Stimulated activated CD4-positive, alpha-beta T cell treated with anti-CD3 and anti-CD28 coated beads, Interleukin-1b, Interleukin-23, amount 100 ng/mL, for 4 hours (primary cell): Measurements from ENCODE around the gene DSTN.

ENCODE experiments used
- DNase-seq, 2 donors: peaks; one replicate each; pipeline ENCODE4 v3.0.0-alpha.2; 2020; ENCODE audit warnings: low read depth in 2 of 2

The DSTN gene

DNA sequence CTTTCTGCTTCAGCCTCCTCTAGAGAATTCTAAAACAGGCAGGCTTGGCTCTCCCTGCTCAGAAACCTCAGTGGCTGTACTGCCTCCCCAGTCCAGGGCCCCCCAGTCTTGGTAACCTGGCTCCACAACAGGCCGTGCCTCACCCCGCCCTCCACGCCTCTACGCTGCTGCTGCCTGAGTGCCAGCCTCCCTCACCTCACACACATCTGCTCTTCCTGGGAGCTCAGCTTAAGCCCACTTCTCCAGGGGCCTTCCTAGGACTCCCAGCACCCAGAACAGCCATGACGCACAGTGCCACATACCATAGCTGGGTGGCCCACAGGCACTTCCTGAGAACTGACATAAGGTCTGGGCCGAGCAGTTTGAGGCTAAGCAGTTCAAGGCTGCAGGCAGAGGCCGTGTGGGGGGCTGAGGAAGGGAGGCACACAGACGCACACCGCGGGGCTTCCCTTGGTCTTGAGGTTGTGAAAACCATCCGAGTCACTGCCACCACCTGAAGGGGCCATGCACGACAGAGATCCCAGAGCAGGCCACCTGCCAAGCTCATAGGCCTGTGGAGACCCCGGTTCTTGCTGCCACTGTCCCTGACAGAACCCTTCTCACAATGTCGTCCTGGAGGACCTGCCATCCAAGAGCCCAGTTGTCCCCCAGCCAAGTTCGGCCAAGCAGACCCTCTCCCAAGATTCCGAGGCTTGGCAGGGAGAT lies 42.6 kb downstream of the DSTN start:
- no peak for DNase-seq

DNA sequence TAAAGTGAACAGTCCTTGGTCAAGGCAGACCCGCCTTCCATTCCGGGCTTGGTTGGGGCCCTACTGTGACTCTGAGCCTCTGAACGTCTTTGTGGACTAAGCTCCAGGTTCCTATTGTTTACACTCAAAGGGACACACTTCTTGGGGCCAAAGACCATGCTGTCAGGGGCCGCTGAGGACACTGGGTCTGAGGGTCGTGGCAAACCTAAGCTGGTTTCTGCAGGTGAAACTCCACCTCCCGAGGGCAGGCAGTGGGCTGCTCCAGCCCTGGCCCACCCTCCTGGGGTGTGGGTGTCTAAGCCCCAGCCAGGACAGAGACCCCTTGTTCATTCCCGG lies 43.1 kb downstream of the DSTN start:
- DNase-seq, result no peak

DNA sequence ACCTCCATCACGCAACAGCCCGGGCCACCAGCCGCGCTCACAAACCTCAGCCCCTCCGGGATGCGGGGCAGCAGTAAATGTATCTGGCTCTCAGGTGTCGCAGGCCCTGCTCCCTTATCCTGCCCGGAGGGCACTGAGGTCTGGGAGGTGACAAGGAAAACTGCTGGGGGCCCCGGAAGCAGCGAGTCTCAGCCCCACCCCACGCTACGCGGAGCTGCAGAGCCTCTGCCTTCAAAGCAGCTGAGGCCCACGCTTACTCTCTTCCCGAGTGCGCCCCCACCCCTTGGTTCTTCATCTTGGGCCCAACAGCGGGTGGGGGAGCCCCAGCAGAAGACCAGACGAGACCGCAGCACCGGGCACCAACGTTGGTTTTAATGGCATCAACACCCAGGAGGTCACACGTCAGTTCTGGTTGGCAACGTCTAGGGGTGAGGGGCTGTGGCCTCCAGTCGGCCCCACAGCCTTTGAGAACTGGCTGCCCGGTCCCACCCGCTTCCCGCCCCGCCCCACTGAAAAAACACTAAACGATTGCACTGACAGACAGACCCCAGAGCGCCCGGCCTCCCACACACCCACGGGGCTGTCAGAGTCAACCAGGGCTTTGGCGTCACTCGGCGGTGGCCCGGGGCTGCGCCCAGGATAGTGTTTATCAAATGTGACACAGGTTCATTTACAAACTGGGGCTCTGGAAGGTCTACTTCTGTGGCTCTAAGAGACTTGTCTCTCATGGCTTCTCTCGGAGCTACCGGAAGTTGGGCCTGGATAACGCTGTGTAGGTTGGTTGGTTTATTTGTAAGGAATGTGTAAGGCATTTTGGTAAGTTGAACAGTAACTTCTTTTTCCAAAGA lies 43.7 kb downstream of the DSTN start:
- DNase-seq, result no peak

DNA sequence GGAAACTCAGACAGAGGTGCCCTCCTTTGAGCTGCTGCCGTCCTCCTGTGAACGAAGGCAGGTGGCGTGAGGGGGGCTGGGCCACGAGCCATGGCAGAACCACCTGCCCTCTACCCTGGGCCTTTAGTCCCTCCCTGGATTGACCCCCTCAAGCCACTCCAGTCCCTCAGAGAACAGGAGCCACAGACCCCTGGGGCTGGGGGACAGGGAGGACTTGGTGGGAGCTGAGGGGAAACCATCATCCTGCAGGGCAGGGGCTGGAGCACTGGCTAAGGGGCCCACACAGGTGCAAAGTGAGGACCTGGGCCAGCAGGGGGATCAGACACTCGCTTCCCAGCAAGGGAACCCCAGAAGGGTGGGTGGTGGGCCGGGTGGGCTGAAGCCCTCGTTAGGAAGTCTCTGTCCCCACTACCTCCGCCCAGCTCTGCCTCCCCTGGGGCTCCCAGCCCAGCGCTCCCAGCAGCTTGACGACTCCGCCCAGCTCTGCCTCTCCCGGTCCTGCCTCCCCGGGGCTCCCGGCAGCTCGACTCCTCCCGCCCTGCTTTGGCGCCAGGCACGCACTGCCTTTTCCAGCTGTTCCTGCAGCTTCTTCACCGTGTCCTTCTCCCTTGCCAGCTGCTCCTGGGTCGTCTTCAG lies 44.4 kb downstream of the DSTN start:
- DNase-seq, result no peak

DNA sequence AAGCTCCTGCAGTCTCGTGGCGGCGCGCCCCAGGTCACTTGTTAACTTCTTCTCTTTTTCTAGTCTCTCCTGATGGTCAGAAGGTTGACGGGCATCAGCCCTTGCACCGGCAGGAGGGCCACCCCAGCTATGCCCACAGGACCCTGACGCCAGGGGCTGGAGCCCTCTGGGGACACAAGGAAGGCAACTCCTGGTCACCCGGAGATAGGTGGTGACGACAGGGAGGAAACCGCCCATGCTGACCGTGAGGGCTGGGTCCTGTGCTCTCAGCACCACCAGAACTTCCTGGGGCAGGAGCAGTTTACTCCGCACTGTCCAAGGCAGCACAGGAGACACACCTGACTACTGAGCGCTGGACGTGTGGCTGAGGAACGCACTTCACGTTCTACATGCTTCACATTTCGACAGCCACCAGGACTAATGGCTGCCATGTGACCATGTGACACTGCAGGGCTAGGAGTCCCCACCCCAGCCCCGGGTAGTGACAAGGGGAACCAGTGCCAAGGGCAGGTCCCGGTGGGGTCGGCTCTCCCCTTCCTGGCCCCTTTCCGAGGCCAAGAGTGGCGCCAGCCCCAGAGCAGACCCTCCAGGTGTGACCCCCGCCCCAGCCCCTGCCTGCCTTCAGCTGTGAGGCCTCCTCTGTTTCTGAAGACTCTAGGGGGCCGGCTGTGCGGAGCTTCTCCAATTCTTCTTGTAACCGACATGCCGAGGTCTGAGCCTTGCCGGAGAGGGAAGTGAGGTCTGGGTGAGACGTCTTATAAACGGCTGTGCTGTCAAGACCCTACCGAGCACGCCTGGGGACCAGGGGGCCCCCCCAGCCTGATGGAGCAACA lies 45.2 kb downstream of the DSTN start:
- DNase-seq, result no peak

DNA sequence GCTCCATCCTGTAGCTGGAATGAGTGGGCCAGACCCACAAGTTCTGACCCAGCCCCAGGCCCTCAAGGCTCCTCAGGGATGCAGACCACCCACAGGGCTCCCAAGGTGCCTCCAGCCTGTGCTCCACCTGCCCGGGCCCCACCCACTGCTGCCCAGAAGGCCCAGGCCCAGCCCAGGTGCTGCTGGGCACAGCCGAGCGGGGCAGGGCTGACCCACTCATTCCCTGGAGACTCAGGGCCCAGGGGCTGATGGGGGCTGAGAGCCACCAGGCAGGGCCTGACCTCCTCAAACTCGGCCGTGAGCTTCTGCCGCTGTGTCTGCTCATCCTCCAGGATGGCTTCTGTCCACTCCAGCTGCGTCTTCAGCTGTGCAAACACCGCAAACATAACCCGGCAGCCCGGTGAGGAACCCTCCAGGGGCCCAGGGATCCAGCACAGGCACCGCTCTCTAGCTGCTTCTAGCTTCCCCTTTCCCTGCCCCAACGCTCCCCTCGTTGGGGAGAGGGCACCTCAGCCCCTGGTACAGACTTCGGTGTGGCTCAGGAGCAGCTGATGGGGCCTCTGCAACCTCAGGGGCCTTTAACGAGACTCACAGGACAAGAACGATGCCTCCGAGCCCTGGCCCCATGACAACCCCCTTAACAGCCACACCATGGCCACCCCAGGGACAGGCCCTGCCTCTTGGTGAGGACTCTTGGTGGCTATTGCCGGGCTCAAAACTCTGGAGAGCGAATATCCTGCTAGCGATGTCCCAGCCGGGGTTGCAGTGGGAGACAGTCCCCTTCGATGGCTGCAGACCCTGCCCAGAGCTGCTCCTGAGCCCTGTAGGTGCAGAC lies 46.0 kb downstream of the DSTN start:
- no peak for DNase-seq

DNA sequence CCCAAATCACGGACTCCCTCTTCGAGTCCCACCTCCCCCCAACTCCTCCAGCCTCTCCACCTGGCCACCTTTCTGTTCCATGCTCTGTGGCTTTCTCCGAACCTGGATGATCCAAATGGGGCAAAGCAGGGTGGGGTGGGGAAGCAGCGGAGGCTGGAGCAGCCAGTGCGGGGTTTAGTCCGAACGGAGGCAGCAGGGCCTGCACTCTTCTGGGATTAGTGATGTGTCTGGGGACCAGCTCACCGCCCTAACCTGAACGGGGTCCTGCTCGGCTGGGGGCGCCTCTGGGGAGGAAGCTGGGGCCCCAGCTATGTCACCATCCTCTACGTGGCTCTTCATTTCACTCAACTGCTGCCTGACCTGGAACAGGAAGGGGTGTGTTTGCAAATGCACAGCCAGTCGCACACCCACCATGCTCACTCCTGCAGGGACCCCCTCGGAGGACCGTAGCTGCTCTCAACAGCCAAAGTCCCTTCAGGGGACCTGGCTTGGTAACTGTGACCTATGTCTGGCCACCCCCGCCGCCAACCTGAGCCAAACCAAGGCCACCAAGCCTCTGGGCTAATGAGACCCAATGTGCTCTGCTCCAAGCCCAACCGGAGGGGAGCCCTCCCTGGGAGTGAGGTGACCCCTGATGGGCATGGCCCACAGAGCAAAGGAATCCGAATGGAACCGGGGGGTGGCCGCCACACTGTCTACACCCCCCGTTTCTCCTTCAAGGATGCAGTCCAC lies 46.8 kb downstream of the DSTN start:
- no peak for DNase-seq

DNA sequence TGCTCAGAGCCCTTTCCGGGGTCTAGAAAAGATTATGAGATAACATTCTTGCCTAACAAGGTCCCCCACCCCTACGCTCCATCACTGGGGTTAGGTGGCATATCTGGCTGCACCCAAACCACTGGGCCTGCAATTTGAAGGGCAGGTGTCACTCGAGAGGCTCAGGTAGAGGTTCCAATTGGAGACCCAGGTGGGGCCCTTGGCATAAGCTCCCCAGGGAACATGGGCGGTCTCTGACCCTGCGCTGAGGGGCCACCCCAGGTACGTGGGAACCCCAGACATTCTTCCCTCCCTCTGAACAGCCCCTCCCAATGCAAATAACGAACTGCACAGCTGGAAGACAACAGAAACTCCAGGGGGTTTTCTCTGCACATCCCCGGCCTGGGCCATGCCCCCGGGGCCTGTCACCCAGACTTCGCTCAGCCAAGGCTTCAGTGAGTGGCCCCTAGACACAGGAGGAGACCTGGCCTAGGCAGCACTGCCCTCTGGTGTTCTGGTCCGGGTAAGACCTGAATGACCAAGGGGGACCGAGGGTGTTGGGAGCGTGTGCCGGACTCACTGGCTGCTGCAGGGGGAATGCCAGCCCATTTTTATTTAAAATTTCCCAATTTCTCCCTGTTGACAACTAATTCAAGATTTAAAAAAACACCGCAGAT lies 47.5 kb downstream of the DSTN start:
- DNase-seq, result peak in 1 of 2 donors; percentile 18

DNA sequence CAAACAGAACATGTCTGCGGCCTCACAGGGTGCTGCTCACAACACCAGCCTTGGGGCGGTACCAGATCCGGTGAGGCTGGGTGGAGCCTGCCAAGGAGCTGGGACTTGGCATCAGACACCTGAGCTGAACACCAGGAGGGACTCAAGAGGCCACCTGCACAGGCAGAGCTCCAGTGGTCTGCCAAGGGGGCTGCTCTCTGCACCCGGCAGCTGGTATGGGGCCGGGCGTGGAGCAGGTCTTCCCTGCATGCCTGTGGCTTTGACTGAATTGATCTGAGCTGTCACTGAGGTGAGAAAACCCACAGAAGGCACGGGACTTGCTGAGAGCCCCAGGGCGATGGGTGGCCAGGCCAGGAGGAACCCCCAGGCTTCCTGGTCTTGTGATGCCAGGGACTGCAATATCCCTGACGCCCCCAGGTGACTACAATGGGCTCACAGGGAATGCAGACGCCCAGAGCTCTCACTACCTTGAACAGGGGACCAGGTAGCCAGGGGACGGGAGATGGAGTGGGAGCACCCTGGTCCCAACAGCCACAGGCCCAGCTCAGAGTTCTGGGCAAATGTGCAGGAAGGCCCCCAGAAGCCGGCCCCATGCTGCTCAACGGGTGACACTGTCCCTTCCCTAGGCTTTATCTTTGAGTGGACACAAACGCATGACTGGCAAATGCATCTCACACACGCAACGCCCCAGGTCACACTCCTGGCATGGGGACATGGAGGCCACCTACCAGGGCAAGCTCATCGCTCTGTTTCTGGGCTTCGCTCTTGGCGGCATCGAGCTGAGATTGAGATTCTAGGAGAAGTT lies 48.2 kb downstream of the DSTN start:
- DNase-seq, result no peak

DNA sequence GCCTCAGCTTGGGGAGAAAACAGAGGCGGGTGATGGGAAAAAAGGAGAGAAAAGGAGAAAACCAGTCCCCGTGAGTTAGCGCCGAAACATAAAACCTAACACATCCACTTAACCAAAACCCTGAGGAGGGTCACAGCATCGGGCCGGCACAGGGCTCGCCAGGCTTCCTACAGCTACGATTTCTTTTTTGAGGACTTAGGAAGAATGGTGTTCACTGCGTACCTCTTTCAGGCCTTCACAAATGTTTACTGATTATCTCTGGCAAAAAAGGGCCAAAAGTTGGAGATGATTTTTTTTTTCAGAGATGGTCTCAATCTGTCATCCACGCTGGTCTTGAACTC lies 48.8 kb downstream of the DSTN start:
- no peak for DNase-seq

DNA sequence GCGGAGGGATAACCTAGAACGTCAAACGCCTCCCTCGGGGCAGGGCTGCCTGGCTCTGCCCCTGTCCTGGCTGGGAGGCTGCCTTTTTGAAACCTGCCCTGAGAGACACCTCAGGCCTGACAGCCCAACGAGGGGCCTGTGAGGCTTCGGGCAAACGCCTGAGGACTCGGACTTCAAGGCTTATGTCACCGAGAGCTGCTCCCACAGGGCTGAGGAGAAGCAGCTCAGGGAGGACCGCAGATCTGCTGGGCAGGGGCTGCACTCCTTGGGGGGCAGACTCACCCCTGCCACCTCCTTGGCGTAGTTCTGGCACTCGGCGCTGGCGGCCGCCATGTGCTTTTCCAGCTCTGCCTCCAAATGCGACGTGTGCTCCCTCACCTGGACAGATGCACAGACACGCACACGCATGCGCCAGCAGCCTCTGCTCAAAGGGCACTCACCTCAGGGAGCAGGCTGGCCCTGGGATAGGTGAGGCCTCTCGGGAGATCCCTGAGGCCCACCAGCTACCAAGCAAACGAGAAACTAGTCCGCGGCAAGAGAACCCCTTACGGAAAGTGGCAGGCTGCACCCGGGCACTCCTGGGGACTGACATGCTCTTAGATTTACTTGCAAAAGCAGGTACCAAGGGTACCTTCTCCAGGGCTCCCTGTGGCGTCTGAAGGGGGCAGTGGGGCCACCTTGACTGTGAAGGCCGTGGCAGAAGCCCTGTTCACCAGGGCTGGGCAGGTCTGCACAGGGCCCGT lies 49.6 kb downstream of the DSTN start:
- no peak for DNase-seq

DNA sequence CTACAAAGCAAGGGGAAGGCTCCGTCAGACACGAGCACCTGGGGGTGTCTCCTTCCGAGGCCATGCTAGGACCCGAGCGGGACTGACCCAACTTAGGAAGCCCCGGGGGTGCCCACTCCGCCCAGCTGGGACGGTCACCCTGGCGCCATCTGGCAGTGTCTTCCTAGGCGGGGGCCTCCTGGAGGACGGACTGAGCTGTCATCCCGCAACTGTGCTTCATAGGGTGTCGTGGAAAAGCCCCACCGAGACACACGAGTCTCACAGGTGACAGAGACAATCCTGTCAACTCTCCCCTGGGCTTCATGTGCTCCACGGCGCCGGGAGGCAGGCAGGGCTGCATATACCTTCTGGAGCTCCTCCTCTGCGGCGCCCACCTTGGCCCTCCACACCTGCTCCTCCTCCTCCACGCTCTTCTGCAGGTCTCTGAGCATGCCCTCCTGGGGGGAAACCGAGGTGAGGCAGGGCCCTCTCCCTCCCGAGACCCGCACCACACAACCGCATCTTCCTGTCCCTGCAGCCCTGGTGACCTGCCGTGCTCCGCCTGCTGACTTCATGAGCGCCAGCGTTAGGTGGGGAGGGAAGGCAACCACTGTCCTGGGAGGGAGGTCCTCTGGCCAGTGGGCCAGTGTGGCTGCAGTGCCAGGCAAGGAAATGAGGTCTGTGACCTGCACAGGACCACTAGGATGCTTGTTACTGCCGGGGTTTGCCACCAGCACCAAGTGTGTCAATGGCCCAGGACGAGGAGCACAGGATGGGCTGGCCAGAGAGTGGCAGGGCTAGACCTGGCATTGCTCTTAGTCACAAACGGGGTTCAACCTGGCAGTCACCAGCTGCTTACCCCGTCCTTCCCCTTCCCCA lies 50.7 kb downstream of the DSTN start:
- DNase-seq, result no peak

DNA sequence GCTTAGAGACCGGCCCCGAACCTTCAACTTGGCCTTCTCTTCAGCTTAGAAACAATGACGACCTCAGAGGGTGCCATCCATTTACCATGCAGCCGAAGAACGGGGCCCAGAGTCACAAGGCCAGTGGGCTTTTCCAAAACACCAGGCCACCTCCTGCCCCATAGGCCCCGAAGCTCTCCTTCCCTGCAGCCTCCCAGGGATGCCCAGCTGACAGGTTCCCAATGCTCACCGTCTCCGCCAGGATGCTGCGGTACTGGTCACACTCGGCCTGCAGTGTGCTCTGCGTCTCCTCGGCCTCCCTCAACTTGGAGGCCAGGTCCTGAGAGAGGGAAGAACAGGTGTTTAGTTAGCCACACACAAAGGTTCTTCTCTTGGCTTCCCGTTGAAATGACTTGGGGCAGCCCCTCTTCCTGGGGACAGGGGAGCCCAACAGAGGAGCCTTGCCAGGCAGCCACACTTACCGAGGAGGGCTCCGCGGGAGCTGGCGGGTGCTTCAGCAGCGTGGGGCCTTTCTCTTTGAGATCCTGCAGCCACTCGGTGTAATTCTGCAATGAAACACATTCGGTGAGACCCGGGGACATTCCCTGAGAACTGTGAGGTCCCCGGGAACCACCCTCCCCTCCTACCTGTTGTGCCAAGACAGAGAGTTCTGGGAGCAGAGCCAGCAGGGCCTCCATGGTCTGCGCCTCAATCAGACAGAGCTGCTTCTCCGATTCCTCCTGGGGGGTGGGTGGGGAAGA lies 51.5 kb downstream of the DSTN start:
- DNase-seq, result no peak

DNA sequence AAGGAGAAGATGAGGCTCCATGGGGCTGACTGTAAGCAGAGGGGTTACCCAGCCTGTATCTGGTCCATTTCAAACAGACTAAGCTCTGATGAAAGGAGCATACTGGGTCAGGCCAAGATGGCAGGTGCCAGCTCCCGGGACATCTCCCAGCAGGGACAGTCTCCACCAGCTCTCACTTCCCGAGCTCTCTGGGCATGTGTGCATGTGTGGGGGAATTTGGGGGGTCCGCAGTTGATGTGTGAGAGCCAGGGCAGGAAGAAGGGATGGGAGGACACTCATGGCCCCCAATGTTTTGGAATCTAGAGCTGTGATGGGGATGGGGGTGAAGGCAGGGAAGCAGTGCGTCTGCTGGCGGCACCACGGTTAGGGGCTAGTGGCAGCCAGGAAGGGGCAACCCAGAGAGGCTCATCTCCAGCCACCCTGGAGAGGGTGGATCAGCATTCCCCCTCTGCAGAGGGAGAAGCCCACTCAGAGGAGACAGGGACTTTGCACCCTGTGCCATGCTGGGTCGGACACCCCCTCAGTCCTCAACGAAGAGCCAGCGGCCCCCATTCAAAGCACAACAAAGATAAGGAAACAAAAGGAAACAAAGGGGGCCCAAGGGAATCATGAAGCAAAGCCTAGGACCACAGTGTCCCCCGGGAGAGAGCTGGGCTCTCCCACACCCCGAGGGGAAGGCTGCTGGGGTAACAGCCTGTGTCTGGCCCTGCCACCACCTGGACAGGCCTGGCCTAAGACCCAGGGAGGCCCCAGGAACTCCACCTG lies 52.4 kb downstream of the DSTN start:
- DNase-seq, result no peak

DNA sequence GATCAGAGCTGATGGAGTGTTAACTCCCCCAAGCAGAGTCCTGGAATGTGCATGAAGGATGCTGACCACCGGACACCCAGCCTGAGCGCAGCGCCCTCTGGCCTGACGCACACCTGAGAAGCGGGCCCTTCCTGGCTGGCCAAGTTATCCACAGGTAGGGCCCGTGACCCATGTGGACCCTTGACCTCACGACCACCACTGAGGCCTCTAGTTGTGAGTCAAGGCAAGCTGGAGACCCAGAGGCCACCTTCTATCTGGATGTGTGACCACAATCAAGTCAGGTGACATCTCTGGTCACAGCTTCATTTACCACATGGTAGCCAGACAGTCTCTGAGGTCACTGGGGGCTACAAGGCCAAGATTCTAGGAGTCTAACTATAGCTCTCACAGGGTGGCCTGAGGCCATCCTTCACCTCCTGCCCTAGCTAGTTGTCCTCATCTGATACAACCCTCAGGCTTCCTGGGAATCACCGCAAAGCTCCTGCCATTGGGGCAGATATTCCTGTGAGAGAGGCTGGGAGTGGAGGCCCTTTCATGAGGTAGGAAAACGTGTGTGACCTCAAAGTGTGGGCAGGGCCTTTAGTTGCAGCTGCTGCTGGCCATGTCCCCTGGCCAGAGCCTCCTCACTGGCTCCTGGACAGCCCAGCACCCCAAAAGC lies 53.1 kb downstream of the DSTN start:
- DNase-seq, result no peak

DNA sequence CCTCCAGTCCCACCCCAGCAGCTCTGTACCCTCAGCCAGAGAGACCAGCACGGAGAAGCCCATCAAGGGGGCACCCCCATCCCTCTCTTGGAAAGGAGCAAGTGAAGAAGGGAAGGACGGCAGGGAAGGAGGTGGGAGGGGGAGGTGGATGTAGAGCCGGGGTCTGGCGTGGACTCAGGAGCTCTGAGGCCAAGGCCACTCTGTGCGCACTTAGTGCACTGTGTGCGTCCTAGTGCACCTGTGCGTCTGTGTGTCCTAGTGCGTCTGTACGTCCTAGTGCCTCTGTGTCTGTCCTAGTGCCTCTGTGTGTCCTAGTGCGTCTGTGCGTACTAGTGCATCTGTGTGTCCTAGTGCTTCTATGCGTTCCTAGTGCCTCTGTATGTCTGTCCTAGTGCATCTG lies 54.2 kb downstream of the DSTN start:
- no peak for DNase-seq
